Naive thymus-derived CD8-positive, alpha-beta T cell (primary cell): Measurements from ENCODE around the gene LRRN3. TPM values are rescaled to one million over a fixed set of nuclear protein-coding genes. Genes with fewer than 3 reads are reported as not detected.

Experiments
- ATAC-seq, 2 donors: fragments of 150-1000 bp; cut with Tn5 transposase in 1 of 2; sonication (Bioruptor Pico), chemical (Tn5 transposase) in 1 of 2; 1 replicate in 1 of 2; 2 replicates in 1 of 2; pipeline ENCODE4 v1.10.0; 2021; ENCODE audit warnings: mild to moderate bottlenecking in 2 of 2, moderate library complexity in 2 of 2
- POLR2A ChIA-PET: fragments of 350-600 bp; sonication (Branson Sonifier 250); formaldehyde crosslinking; loops from one replicate; lab custom pipeline; 2021; ENCODE audit warnings: antibody characterized with exemption; lab: Charles Lee
- DNase-seq, 10 donors: peaks; one replicate each; pipeline versions ENCODE4 v3.0.0 to v3.0.0-alpha.2; 2020 to 2022
- H3K27ac Mint-ChIP-seq, 10 donors: one replicate each; pipeline ENCODE4 v1.8.0; 2020 to 2022; ENCODE audit warnings: mild to moderate bottlenecking in 10 of 10, mixed read lengths in 10 of 10, moderate library complexity in 4 of 10, inconsistent platforms in 1 of 10
- H3K27me3 Mint-ChIP-seq, 5 donors: one replicate each; pipeline ENCODE4 v1.8.0; 2021 to 2022; ENCODE audit warnings: mixed read lengths in 5 of 5
- H3K36me3 Mint-ChIP-seq, 3 donors: one replicate each; pipeline ENCODE4 v1.8.0; 2020 to 2022; ENCODE audit warnings: mixed read lengths in 3 of 3, mild to moderate bottlenecking in 2 of 3, inconsistent platforms in 1 of 3
- H3K4me1 Mint-ChIP-seq, 4 donors: one replicate each; pipeline ENCODE4 v1.8.0; 2021 to 2022; ENCODE audit warnings: mixed read lengths in 4 of 4
- H3K4me3 Mint-ChIP-seq, 10 donors: one replicate each; pipeline ENCODE4 v1.8.0; 2020 to 2022; ENCODE audit warnings: mild to moderate bottlenecking in 10 of 10, mixed read lengths in 10 of 10, moderate library complexity in 6 of 10, inconsistent platforms in 1 of 10
- H3K9me3 Mint-ChIP-seq, 9 donors: one replicate each; pipeline ENCODE4 v1.8.0; 2020 to 2022; ENCODE audit warnings: mixed read lengths in 9 of 9, mild to moderate bottlenecking in 3 of 9, inconsistent platforms in 1 of 9, moderate library complexity in 1 of 9
- polyA plus RNA-seq, 3 donors: library from polyadenylated mRNA; unstranded; fragments of 300-500 nt; fragmentation: Illumina TruSeq; gene quantifications; one replicate each; pipeline ENCODE4 v1.2.3, GENCODE V29; 2021
- total RNA-seq, 8 experiments: library from RNA in 2 of 8; stranded (reverse) in 2 of 8; gene quantifications; one replicate each; pipeline ENCODE4 v1.2.3 and lab custom pipeline; 2021 to 2026

LRRN3 gene
- total RNA-seq = 100 to 1,000 TPM; 332 to 337 TPM
- 100 to 1,000 TPM; 127 to 241 (median 223) TPM for polyA plus RNA-seq
- 60.5 to 811 (median 615) reads per million in 6 experiments for total RNA-seq (lab: John Stamatoyannopoulos, UW)

GRCh38 chr7:111090846-111091245, at the start of gene LRRN3:
TSS of gene LRRN3 (plus strand) at chr7:111091127. CDS start at chr7:111122773, 31,646 bp downstream.
- H3K4me1 Mint-ChIP-seq = peaks cover 17 to 44% (median 39%) of the 10 kb centered on the region in 4 donors
- ATAC-seq (peak; percentile 83 to 87), DNase-seq (peak; percentile 12 to 75 (median 41))
- H3K9me3 Mint-ChIP-seq = no peaks in the 10 kb centered on the region
- peak within 1 kb of the TSS; percentile 85 to 98 (median 96) for H3K27ac Mint-ChIP-seq
- H3K27me3 Mint-ChIP-seq = no peaks in the 10 kb centered on the region
- H3K36me3 Mint-ChIP-seq = peaks cover 5 to 26% (median 16%) of the 10 kb centered on the region in 3 donors
- peak within 1 kb of the TSS; percentile 86 to 100 (median 98) for H3K4me3 Mint-ChIP-seq
- POLR2A ChIA-PET = interaction anchor here (0.6 to 7.1 kb wide), 13 partner anchors 9 to 471 kb away, joined by 3 to 66 read pairs (median 4); partner anchors contain the start of gene IMMP2L

GRCh38 chr7:111041577-111041976, 49.4 kb upstream of the LRRN3 start:
- POLR2A ChIA-PET = interaction anchor here (1.1 to 1.9 kb wide), 2 partner anchors 11 to 51 kb away, joined by 3 to 6 read pairs; no protein-coding TSS in a partner anchor
- Mint-ChIP-seq H3K27ac (peak overlapping the region in 9 of 10 donors; percentile 2 to 76 (median 37)), H3K4me3 (peak overlapping the region in 7 of 10 donors; percentile 8 to 76 (median 37))

GRCh38 chr7:111042842-111043241, 48.1 kb upstream of the LRRN3 start:
- Mint-ChIP-seq H3K4me1 (peaks cover 11 to 21% (median 14%) of the 10 kb centered on the region in 4 donors), H3K4me3 (no peak overlapping the region), H3K9me3 (no peaks in the 10 kb centered on the region), H3K36me3 (no peaks in the 10 kb centered on the region), H3K27me3 (no peaks in the 10 kb centered on the region), H3K27ac (peak overlapping the region in 1 of 10 donors; percentile 27)
- POLR2A ChIA-PET = interaction anchor here (0.6 to 2.4 kb wide), 4 partner anchors 10 to 50 kb away, joined by 3 to 6 read pairs (median 4); no protein-coding TSS in a partner anchor
- no peak for DNase-seq
- no peak for ATAC-seq

More at GRCh38 chr7:111041577-111041976, 49.4 kb upstream of the LRRN3 start:
- ATAC-seq (peak; percentile 62 to 71), DNase-seq (no peak)
- Mint-ChIP-seq H3K4me1 (peaks cover 11 to 29% (median 16%) of the 10 kb centered on the region in 4 donors), H3K9me3 (no peaks in the 10 kb centered on the region), H3K36me3 (no peaks in the 10 kb centered on the region), H3K27me3 (no peaks in the 10 kb centered on the region)

GRCh38 chr7:111043561-111043960, 47.4 kb upstream of the LRRN3 start:
- H3K4me3 Mint-ChIP-seq = no peak overlapping the region
- H3K27ac Mint-ChIP-seq = peak overlapping the region in 2 of 10 donors; percentile 27 to 60
- H3K27me3 Mint-ChIP-seq = no peaks in the 10 kb centered on the region
- H3K4me1 Mint-ChIP-seq = peaks cover 9 to 13% (median 10%) of the 10 kb centered on the region in 4 donors
- POLR2A ChIA-PET = interaction anchor here (0.6 to 2.4 kb wide), 2 partner anchors 14 to 22 kb away, joined by 5 to 6 read pairs; no protein-coding TSS in a partner anchor
- DNase-seq (no peak), ATAC-seq (no peak)
- no peaks in the 10 kb centered on the region for H3K9me3 Mint-ChIP-seq
- peaks cover 0 to 3% (median 0%) of the 10 kb centered on the region in 3 donors for H3K36me3 Mint-ChIP-seq

- POLR2A ChIA-PET = no interaction called here
- Mint-ChIP-seq H3K36me3 (peaks cover 0 to 3% (median 0%) of the 10 kb centered on the region in 3 donors), H3K27me3 (no peaks in the 10 kb centered on the region), H3K4me1 (peaks cover 9 to 13% (median 11%) of the 10 kb centered on the region in 4 donors), H3K4me3 (no peak overlapping the region), H3K9me3 (no peaks in the 10 kb centered on the region), H3K27ac (peak overlapping the region in 1 of 10 donors; percentile 37)
- DNase-seq (no peak), ATAC-seq (no peak)
These were observed 45.5 kb upstream of the LRRN3 start for GRCh38 chr7:111045449-111045848.

- peak overlapping the region in 1 of 10 donors; percentile 32 for H3K27ac Mint-ChIP-seq
These were observed 43.3 kb upstream of the LRRN3 start for GRCh38 chr7:111047595-111047994.

GRCh38 chr7:111049971-111050680, 40.8 kb upstream of the LRRN3 start:
- H3K27me3 Mint-ChIP-seq = no peaks in the 10 kb centered on the region
- POLR2A ChIA-PET = interaction anchor here (1.5 kb wide), 1 partner anchor 25 kb away, joined by 3 read pairs; no protein-coding TSS in a partner anchor
- no peak for ATAC-seq
- peaks cover 14 to 29% (median 21%) of the 10 kb centered on the region in 4 donors for H3K4me1 Mint-ChIP-seq
- H3K36me3 Mint-ChIP-seq = peaks cover 0 to 3% (median 0%) of the 10 kb centered on the region in 3 donors
- peak overlapping the region in 1 of 10 donors; percentile 27 for H3K27ac Mint-ChIP-seq
- H3K4me3 Mint-ChIP-seq = no peak overlapping the region
- no peak for DNase-seq
- H3K9me3 Mint-ChIP-seq = no peaks in the 10 kb centered on the region

More at GRCh38 chr7:111047595-111047994, 43.3 kb upstream of the LRRN3 start:
- H3K4me1 Mint-ChIP-seq = peaks cover 8 to 14% (median 11%) of the 10 kb centered on the region in 4 donors
- no peaks in the 10 kb centered on the region for H3K27me3 Mint-ChIP-seq
- POLR2A ChIA-PET = no interaction called here
- ATAC-seq = no peak
- no peak for DNase-seq
- H3K36me3 Mint-ChIP-seq = peaks cover 0 to 3% (median 0%) of the 10 kb centered on the region in 3 donors
- H3K9me3 Mint-ChIP-seq = no peaks in the 10 kb centered on the region
- H3K4me3 Mint-ChIP-seq = no peak overlapping the region

- Mint-ChIP-seq H3K4me1 (peaks cover 14 to 33% (median 24%) of the 10 kb centered on the region in 4 donors), H3K36me3 (peaks cover 0 to 3% (median 0%) of the 10 kb centered on the region in 3 donors), H3K27me3 (no peaks in the 10 kb centered on the region), H3K9me3 (no peaks in the 10 kb centered on the region), H3K4me3 (no peak overlapping the region), H3K27ac (peak overlapping the region in 1 of 10 donors; percentile 0)
- DNase-seq (no peak), ATAC-seq (no peak)
- POLR2A ChIA-PET = interaction anchor here (1.5 kb wide), 1 partner anchor 26 kb away, joined by 3 read pairs; no protein-coding TSS in a partner anchor
These were observed 40.0 kb upstream of the LRRN3 start for GRCh38 chr7:111050875-111051416.

- Mint-ChIP-seq H3K4me3 (no peak overlapping the region), H3K27me3 (no peaks in the 10 kb centered on the region), H3K4me1 (peaks cover 13 to 33% (median 21%) of the 10 kb centered on the region in 4 donors), H3K36me3 (peaks cover 0 to 3% (median 0%) of the 10 kb centered on the region in 3 donors), H3K27ac (no peak overlapping the region), H3K9me3 (no peaks in the 10 kb centered on the region)
- no peak for ATAC-seq
- DNase-seq = no peak
- POLR2A ChIA-PET = interaction anchor here (1.2 to 1.9 kb wide), 2 partner anchors 22 to 32 kb away, joined by 3 to 4 read pairs; no protein-coding TSS in a partner anchor
These were observed 39.1 kb upstream of the LRRN3 start for GRCh38 chr7:111051832-111052231.

- DNase-seq = no peak
- Mint-ChIP-seq H3K27me3 (no peaks in the 10 kb centered on the region), H3K4me3 (no peak overlapping the region), H3K36me3 (peaks cover 0 to 3% (median 0%) of the 10 kb centered on the region in 3 donors), H3K27ac (peak overlapping the region in 2 of 10 donors; percentile 22 to 82), H3K9me3 (no peaks in the 10 kb centered on the region), H3K4me1 (peaks cover 15 to 38% (median 29%) of the 10 kb centered on the region in 4 donors)
- POLR2A ChIA-PET = interaction anchor here (0.9 to 1.9 kb wide), 7 partner anchors 10 to 41 kb away, joined by 3 to 6 read pairs (median 4); no protein-coding TSS in a partner anchor
- no peak for ATAC-seq
These were observed 37.9 kb upstream of the LRRN3 start for GRCh38 chr7:111053035-111053434.

GRCh38 chr7:111056371-111056770, 34.6 kb upstream of the LRRN3 start:
- Mint-ChIP-seq H3K4me3 (no peak overlapping the region), H3K4me1 (peaks cover 15 to 37% (median 33%) of the 10 kb centered on the region in 4 donors), H3K27me3 (no peaks in the 10 kb centered on the region), H3K9me3 (peaks cover 0 to 5% (median under 1%) of the 10 kb centered on the region in 9 donors), H3K36me3 (peaks cover 0 to under 1% (median 0%) of the 10 kb centered on the region in 3 donors), H3K27ac (no peak overlapping the region)
- DNase-seq (no peak), ATAC-seq (no peak)
- POLR2A ChIA-PET = interaction anchor here (0.6 kb wide), 1 partner anchor 27 kb away, joined by 3 read pairs; no protein-coding TSS in a partner anchor

GRCh38 chr7:111057066-111057465, 33.9 kb upstream of the LRRN3 start:
- Mint-ChIP-seq H3K36me3 (peaks cover 0 to 7% (median 6%) of the 10 kb centered on the region in 3 donors), H3K9me3 (peaks cover 0 to 11% (median 7%) of the 10 kb centered on the region in 9 donors), H3K4me1 (peaks cover 17 to 41% (median 33%) of the 10 kb centered on the region in 4 donors), H3K27ac (peak overlapping the region in 6 of 10 donors; percentile 17 to 81 (median 42)), H3K4me3 (peak overlapping the region in 2 of 10 donors; percentile 3 to 33), H3K27me3 (no peaks in the 10 kb centered on the region)
- POLR2A ChIA-PET = interaction anchor here (1.2 kb wide), 1 partner anchor 11 kb away, joined by 3 read pairs; no protein-coding TSS in a partner anchor
- DNase-seq (no peak), ATAC-seq (no peak)
